HCT116 (cell line): ENCODE measurements around the gene PLCB4. TPM values are rescaled to one million over a fixed set of nuclear protein-coding genes. Genes with fewer than 3 reads are reported as not detected.

ENCODE experiments used
- ATAC-seq: fragments of 200-7000 bp; cut with Tn5 transposase; 2 replicates; pipeline ENCODE4 v1.9.1; 2020; ENCODE audit warnings: mild to moderate bottlenecking, moderate library complexity
- BruUV-seq: library from RNA; stranded (reverse); fragments of 400-500 nt; replicated peaks from 2 replicates; lab custom pipeline; 2021; lab: Mats Ljungman, UMichigan
- CTCF ChIA-PET: fragments of 300-600 bp; sonication (Branson Sonifier 250); formaldehyde crosslinking; loops from one replicate; lab custom pipeline; 2021; ENCODE audit warnings: antibody characterized with exemption; lab: Charles Lee
- POLR2A ChIA-PET: fragments of 300-600, 350-600 bp; sonication (Branson Sonifier 250); formaldehyde crosslinking; loops from one replicate; lab custom pipeline; 2021; ENCODE audit warnings: antibody characterized with exemption; lab: Charles Lee
- RAD21 ChIA-PET, 2 experiments: fragments of 300-600 bp; sonication (Branson Sonifier 250); formaldehyde crosslinking; loops; one replicate each; lab custom pipeline; 2023; ENCODE audit warnings: low total read pairs in 2 of 2; ENCODE audit not compliant: uncharacterized antibody in 2 of 2, unreplicated experiment in 2 of 2, low non-redundant PET in 1 of 2; lab: Charles Lee
- DNase-seq: peaks from one replicate; pipeline ENCODE4 v3.0.0-alpha.2; 2010; ENCODE audit warnings: low read depth, low spot score
- H2AFZ ChIP-seq: fragments of 200-600 bp; shearing (Covaris generic), sonication (generic); 2 replicates; pipeline ENCODE4 v1.6.1; 2017; ENCODE audit warnings: low read depth, mixed run types, mixed read lengths, antibody characterized with exemption, low read length; ENCODE audit not compliant: poor library complexity, severe bottlenecking
- H3K27ac ChIP-seq: 2 replicates; pipeline ENCODE4 v1.5.1; 2012; ENCODE audit warnings: low read depth, low read length
- H3K27me3 ChIP-seq: fragments of 200-600 bp; sonication (generic); 2 replicates; pipeline ENCODE4 v1.6.1; 2016; ENCODE audit warnings: mixed run types, low read length, mixed read lengths; ENCODE audit not compliant: insufficient read depth
- H3K36me3 ChIP-seq, 2 experiments: fragments of 200-500 bp in 1 of 2; fragments of 200-600 bp in 1 of 2; sonication (Bioruptor generic) in 1 of 2; sonication (generic) in 1 of 2; 2 replicates each; pipeline versions ENCODE4 v1.5.1 to v1.6.1; 2014 to 2016; ENCODE audit warnings: low read length in 2 of 2, inconsistent platforms in 1 of 2, mixed read lengths in 1 of 2, mixed run types in 1 of 2; ENCODE audit not compliant: insufficient read depth in 2 of 2, control insufficient read depth in 1 of 2
- H3K4me1 ChIP-seq, 2 experiments: fragments of 200-600 bp in 1 of 2; sonication (generic) in 1 of 2; 2 replicates each; pipeline versions ENCODE4 v1.5.1 to v1.6.1; 2012 to 2017; ENCODE audit warnings: low read length in 2 of 2, inconsistent platforms in 1 of 2, mild to moderate bottlenecking in 1 of 2, mixed read lengths in 1 of 2, mixed run types in 1 of 2, moderate library complexity in 1 of 2; ENCODE audit not compliant: insufficient read depth in 2 of 2, control insufficient read depth in 1 of 2
- H3K4me2 ChIP-seq: fragments of 200-600 bp; sonication (generic); 2 replicates; pipeline ENCODE4 v1.6.1; 2017; ENCODE audit warnings: mixed run types, low read length, mixed read lengths
- H3K4me3 ChIP-seq, 2 experiments: fragments of 200-600 bp in 1 of 2; sonication (generic) in 1 of 2; replicated peaks in 1 of 2; 2 replicates each; pipeline ENCODE4 v1.5.1; 2011 to 2016; ENCODE audit warnings: low read length in 2 of 2, control low read depth in 1 of 2, low read depth in 1 of 2, mild to moderate bottlenecking in 1 of 2, mixed read lengths in 1 of 2, mixed run types in 1 of 2
- H3K79me2 ChIP-seq: fragments of 200-600 bp; sonication (generic); 2 replicates; pipeline ENCODE4 v1.6.1; 2017; ENCODE audit warnings: mild to moderate bottlenecking, mixed run types, low read length, moderate library complexity, mixed read lengths; ENCODE audit not compliant: insufficient read depth
- H3K9ac ChIP-seq: fragments of 200-600 bp; sonication (generic); 2 replicates; pipeline ENCODE4 v1.6.1; 2016; ENCODE audit warnings: low read length, mixed read lengths
- H3K9me2 ChIP-seq: fragments of 200-600 bp; sonication (generic), shearing (Covaris generic); 2 replicates; pipeline ENCODE4 v1.6.1; 2017; ENCODE audit warnings: mixed run types, mild to moderate bottlenecking, moderate library complexity; ENCODE audit not compliant: insufficient read depth
- H3K9me3 ChIP-seq, 2 experiments: fragments of 200-500 bp in 1 of 2; fragments of 200-600 bp in 1 of 2; sonication (Bioruptor generic) in 1 of 2; sonication (generic) in 1 of 2; 2 replicates each; pipeline ENCODE4 v1.6.1; 2014 to 2017; ENCODE audit warnings: low read length in 2 of 2, mixed read lengths in 2 of 2, inconsistent platforms in 1 of 2, low read depth in 1 of 2, mild to moderate bottlenecking in 1 of 2, mixed run types in 1 of 2, moderate library complexity in 1 of 2; ENCODE audit not compliant: control insufficient read depth in 1 of 2, insufficient read depth in 1 of 2
- H4K20me1 ChIP-seq: fragments of 200-600 bp; sonication (generic), shearing (Covaris generic); 2 replicates; pipeline ENCODE4 v1.6.1; 2017; ENCODE audit warnings: mixed run types, mild to moderate bottlenecking, moderate library complexity; ENCODE audit not compliant: insufficient read depth
- CBX3 ChIP-seq: IDR thresholded peaks from 2 replicates; pipeline ENCODE4 v1.6.1; 2012; ENCODE audit warnings: low read depth
- EGR1 ChIP-seq: IDR thresholded peaks from 2 replicates; pipeline ENCODE4 v1.6.1; 2012; ENCODE audit warnings: low read depth
- ELF1 ChIP-seq: IDR thresholded peaks from 2 replicates; pipeline ENCODE4 v1.6.1; 2012; ENCODE audit warnings: low read depth, borderline replicate concordance
- FOSL1 ChIP-seq: IDR thresholded peaks from 2 replicates; pipeline ENCODE4 v1.6.1; 2012; ENCODE audit warnings: low read depth
- JUND ChIP-seq: IDR thresholded peaks from 2 replicates; pipeline ENCODE4 v1.6.1; 2012
- MAX ChIP-seq: IDR thresholded peaks from 2 replicates; pipeline ENCODE4 v1.6.1; 2012
- POLR2A ChIP-seq: IDR thresholded peaks from 2 replicates; pipeline ENCODE4 v1.7.0; 2011; ENCODE audit warnings: borderline replicate concordance; ENCODE audit not compliant: insufficient read depth, insufficient read length; ENCODE audit errors: extremely low read depth
- POLR2AphosphoS5 ChIP-seq: IDR thresholded peaks from 2 replicates; pipeline ENCODE4 v1.6.1; 2011; ENCODE audit warnings: mild to moderate bottlenecking, low read depth, low read length, moderate library complexity
- REST ChIP-seq: IDR thresholded peaks from 2 replicates; pipeline ENCODE4 v1.6.1; 2012; ENCODE audit warnings: low read depth
- SIN3A ChIP-seq: IDR thresholded peaks from 2 replicates; pipeline ENCODE4 v1.6.1; 2012; ENCODE audit warnings: low read depth
- SRF ChIP-seq: IDR thresholded peaks from 2 replicates; pipeline ENCODE4 v1.6.1; 2012; ENCODE audit warnings: low read depth
- TCF7L2 ChIP-seq: IDR thresholded peaks from 2 replicates; pipeline ENCODE4 v1.7.0; 2011; ENCODE audit warnings: borderline replicate concordance, inconsistent platforms; ENCODE audit not compliant: insufficient read depth, insufficient read length; ENCODE audit errors: extremely low read depth
- ZFX ChIP-seq: fragments of 450-650 bp; IDR thresholded peaks from 2 replicates; pipeline ENCODE4 v1.6.1; 2017
- intact Hi-C: fragments of 100-400 bp; cut with micrococcal nuclease; formaldehyde crosslinking; loops from 2 replicates; pipeline ENCODE4 v1.10.0; 2022
- total RNA-seq: library from RNA; stranded (reverse); gene quantifications from one replicate; pipeline ENCODE4 v1.2.1, GENCODE V29; 2021; ENCODE audit not compliant: unreplicated experiment
- TF ChIP-seq, protein P1 (sequence below): IDR thresholded peaks from 2 replicates; pipeline ENCODE4 v1.6.1; 2011; ENCODE audit warnings: mild to moderate bottlenecking, low read length, moderate library complexity; ENCODE audit not compliant: insufficient replicate concordance; ENCODE audit errors: extremely low read depth
- TF ChIP-seq, protein P2 (sequence below): IDR thresholded peaks from 2 replicates; pipeline ENCODE4 v1.6.1; 2012

Gene PLCB4
- total RNA-seq, 1 experiment from 2014 or later: 2.5 TPM

DNA sequence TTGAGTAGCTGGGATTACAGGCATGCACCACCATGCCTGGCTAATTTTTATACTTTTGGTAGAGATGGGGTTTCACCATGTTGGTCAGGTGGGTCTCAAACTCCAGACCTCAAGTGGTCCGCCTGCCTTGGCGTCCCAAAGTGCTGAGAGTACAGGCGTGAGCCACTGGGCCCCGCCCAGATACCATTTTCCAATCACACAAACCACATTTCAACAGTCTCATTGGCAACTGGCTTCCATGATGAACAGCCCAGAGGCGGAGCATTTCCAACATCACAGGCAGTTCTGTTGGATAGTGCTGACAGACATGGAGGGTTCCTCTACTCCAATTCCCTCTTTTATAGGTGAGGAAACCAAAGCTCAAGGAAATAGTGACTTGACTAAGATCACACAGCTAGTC, 43.9 kb upstream of the PLCB4 start:
- no peaks in the 10 kb centered on the region for H3K27me3 ChIP-seq
- H3K79me2 ChIP-seq: no peaks in the 10 kb centered on the region
- ChIA-PET CTCF (no interaction called here), POLR2A (no interaction called here), RAD21 (no interaction called here)
- H3K27ac ChIP-seq: no peak overlapping the region
- H3K9me2 ChIP-seq: no peaks in the 10 kb centered on the region
- no peak for TF ChIP-seq ZFX
- TF ChIP-seq REST: no peak
- TF ChIP-seq TCF7L2: no peak
- no peak for TF ChIP-seq FOSL1
- TF ChIP-seq ELF1: no peak
- TF ChIP-seq MAX: no peak
- no TSS peak for BruUV-seq
- DNase-seq (no peak), ATAC-seq (no peak)
- no peak overlapping the region for H3K4me3 ChIP-seq
- H3K4me1 ChIP-seq: peaks cover 0 to 3% of the 10 kb centered on the region in 2 experiments; a peak in 1 of 4 replicates
- no peaks in the 10 kb centered on the region for H4K20me1 ChIP-seq
- H3K9ac ChIP-seq: no peak overlapping the region
- peak overlapping the region; percentile 56 for H2AFZ ChIP-seq
- H3K36me3 ChIP-seq: no peaks in the 10 kb centered on the region
- intact Hi-C loops: no loop called here
- no peaks in the 10 kb centered on the region for H3K9me3 ChIP-seq
- H3K4me2 ChIP-seq: no peak overlapping the region

GRCh38 chr20:9025643-9026042, 43.2 kb upstream of the PLCB4 start:
- Histone ChIP-seq H3K27ac (no peak overlapping the region), H3K4me3 (no peak overlapping the region), H3K36me3 (no peaks in the 10 kb centered on the region), H3K4me2 (no peak overlapping the region), H3K9ac (no peak overlapping the region), H4K20me1 (no peaks in the 10 kb centered on the region), H3K9me3 (no peaks in the 10 kb centered on the region), H3K27me3 (no peaks in the 10 kb centered on the region), H3K9me2 (no peaks in the 10 kb centered on the region), H3K79me2 (no peaks in the 10 kb centered on the region), H3K4me1 (peaks cover 0 to 3% of the 10 kb centered on the region in 2 experiments; a peak in 1 of 4 replicates), H2AFZ (peak overlapping the region; percentile 56)
- RAD21 ChIA-PET: no interaction called here
- no TSS peak for BruUV-seq
- CTCF ChIA-PET: no interaction called here
- DNase-seq (no peak), ATAC-seq (no peak)
- POLR2A ChIA-PET: no interaction called here
- intact Hi-C loops: no loop called here
- TF ChIP-seq ELF1 (no peak), SRF (no peak), EGR1 (no peak), POLR2AphosphoS5 (no peak), CBX3 (no peak), POLR2A (no peak), TCF7L2 (no peak), SIN3A (no peak), FOSL1 (no peak), JUND (no peak)
- TF ChIP-seq, protein P1, sequence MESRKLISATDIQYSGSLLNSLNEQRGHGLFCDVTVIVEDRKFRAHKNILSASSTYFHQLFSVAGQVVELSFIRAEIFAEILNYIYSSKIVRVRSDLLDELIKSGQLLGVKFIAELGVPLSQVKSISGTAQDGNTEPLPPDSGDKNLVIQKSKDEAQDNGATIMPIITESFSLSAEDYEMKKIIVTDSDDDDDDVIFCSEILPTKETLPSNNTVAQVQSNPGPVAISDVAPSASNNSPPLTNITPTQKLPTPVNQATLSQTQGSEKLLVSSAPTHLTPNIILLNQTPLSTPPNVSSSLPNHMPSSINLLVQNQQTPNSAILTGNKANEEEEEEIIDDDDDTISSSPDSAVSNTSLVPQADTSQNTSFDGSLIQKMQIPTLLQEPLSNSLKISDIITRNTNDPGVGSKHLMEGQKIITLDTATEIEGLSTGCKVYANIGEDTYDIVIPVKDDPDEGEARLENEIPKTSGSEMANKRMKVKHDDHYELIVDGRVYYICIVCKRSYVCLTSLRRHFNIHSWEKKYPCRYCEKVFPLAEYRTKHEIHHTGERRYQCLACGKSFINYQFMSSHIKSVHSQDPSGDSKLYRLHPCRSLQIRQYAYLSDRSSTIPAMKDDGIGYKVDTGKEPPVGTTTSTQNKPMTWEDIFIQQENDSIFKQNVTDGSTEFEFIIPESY: no peak
- TF ChIP-seq, protein P2, sequence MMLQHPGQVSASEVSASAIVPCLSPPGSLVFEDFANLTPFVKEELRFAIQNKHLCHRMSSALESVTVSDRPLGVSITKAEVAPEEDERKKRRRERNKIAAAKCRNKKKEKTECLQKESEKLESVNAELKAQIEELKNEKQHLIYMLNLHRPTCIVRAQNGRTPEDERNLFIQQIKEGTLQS: no peak
